WI38 (cell line): ENCODE measurements around the gene YAF2.

ENCODE experiments used
- H3K4me3 ChIP-seq: 2 replicates; pipeline ENCODE4 v1.5.1; 2011; ENCODE audit warnings: low read depth, mild to moderate bottlenecking, control low read depth, low read length
- TF ChIP-seq, protein P1 (sequence below): IDR thresholded peaks from 2 replicates; pipeline ENCODE4 v1.5.1; 2012; ENCODE audit warnings: low read depth, mild to moderate bottlenecking, control low read depth, low read length

YAF2 gene

GRCh38 chr12:42128888-42129287 lies 109.2 kb downstream of the YAF2 start:
- H3K4me3 ChIP-seq = no peak overlapping the region
- TF ChIP-seq, protein P1, sequence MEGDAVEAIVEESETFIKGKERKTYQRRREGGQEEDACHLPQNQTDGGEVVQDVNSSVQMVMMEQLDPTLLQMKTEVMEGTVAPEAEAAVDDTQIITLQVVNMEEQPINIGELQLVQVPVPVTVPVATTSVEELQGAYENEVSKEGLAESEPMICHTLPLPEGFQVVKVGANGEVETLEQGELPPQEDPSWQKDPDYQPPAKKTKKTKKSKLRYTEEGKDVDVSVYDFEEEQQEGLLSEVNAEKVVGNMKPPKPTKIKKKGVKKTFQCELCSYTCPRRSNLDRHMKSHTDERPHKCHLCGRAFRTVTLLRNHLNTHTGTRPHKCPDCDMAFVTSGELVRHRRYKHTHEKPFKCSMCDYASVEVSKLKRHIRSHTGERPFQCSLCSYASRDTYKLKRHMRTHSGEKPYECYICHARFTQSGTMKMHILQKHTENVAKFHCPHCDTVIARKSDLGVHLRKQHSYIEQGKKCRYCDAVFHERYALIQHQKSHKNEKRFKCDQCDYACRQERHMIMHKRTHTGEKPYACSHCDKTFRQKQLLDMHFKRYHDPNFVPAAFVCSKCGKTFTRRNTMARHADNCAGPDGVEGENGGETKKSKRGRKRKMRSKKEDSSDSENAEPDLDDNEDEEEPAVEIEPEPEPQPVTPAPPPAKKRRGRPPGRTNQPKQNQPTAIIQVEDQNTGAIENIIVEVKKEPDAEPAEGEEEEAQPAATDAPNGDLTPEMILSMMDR = no peak

GRCh38 chr12:42128327-42128726 lies 109.7 kb downstream of the YAF2 start:
- TF ChIP-seq, protein P1 = no peak
- no peak overlapping the region for H3K4me3 ChIP-seq

- H3K4me3 ChIP-seq = no peak overlapping the region
- TF ChIP-seq, protein P1 = no peak
Measured at GRCh38 chr12:42126963-42127362, 111.1 kb downstream of the YAF2 start.

GRCh38 chr12:42125388-42125767 lies 112.7 kb downstream of the YAF2 start:
- H3K4me3 ChIP-seq = no peak overlapping the region
- TF ChIP-seq, protein P1 = no peak

- TF ChIP-seq, protein P1 = no peak
- H3K4me3 ChIP-seq = no peak overlapping the region
Measured at GRCh38 chr12:42124764-42125387, 113.2 kb downstream of the YAF2 start.

GRCh38 chr12:42119085-42119633 lies 118.9 kb downstream of the YAF2 start:
- TF ChIP-seq, protein P1 = no peak
- no peak overlapping the region for H3K4me3 ChIP-seq

GRCh38 chr12:42118136-42118879 lies 119.7 kb downstream of the YAF2 start:
- TF ChIP-seq, protein P1 = no peak
- H3K4me3 ChIP-seq = no peak overlapping the region
